Measurements from ENCODE around the gene GRAMD2B. TPM values are rescaled to one million over a fixed set of nuclear protein-coding genes. Genes with fewer than 3 reads are reported as not detected.

The GRAMD2B gene
- total RNA-seq, 1 donor from 2014 or later, result 15.0 TPM

DNA sequence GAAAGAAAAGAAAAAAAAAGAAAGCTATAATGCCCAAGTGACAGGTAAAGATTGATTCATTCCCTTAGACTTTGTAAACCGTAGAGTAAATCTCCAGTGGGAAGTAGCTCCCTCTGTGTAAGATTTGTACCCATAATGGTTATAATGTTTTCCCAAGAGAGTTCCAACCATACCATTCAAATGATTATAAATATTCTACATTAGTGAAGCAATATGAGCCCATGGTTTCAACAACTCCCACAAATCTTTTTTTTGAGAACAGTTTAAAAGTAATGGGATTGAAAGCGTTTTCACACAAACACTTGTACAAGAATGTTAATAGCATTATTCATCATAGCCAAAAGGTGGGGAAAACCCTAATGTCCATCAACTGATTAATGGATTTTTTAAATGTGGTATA is 58.0 kb downstream of the GRAMD2B start:
- H3K9me3 Mint-ChIP-seq, result no peaks in the 10 kb centered on the region
- peaks cover 41% of the 10 kb centered on the region for H3K36me3 Mint-ChIP-seq
- peaks cover 19% of the 10 kb centered on the region for H3K4me1 Mint-ChIP-seq
- H3K27me3 Mint-ChIP-seq (ENCODE audit: low read depth), result no peaks in the 10 kb centered on the region
- H3K27ac Mint-ChIP-seq, result no peak overlapping the region
- TF ChIP-seq, protein P1, sequence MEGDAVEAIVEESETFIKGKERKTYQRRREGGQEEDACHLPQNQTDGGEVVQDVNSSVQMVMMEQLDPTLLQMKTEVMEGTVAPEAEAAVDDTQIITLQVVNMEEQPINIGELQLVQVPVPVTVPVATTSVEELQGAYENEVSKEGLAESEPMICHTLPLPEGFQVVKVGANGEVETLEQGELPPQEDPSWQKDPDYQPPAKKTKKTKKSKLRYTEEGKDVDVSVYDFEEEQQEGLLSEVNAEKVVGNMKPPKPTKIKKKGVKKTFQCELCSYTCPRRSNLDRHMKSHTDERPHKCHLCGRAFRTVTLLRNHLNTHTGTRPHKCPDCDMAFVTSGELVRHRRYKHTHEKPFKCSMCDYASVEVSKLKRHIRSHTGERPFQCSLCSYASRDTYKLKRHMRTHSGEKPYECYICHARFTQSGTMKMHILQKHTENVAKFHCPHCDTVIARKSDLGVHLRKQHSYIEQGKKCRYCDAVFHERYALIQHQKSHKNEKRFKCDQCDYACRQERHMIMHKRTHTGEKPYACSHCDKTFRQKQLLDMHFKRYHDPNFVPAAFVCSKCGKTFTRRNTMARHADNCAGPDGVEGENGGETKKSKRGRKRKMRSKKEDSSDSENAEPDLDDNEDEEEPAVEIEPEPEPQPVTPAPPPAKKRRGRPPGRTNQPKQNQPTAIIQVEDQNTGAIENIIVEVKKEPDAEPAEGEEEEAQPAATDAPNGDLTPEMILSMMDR (IDR thresholded peaks at IDR 0.05; ENCODE audit: unreplicated experiment), result no peak
- DNase-seq (ENCODE audit: low spot score in 2 of 2, unreplicated experiment in 2 of 2), result no peak
- no peak overlapping the region for H3K4me3 Mint-ChIP-seq

DNA sequence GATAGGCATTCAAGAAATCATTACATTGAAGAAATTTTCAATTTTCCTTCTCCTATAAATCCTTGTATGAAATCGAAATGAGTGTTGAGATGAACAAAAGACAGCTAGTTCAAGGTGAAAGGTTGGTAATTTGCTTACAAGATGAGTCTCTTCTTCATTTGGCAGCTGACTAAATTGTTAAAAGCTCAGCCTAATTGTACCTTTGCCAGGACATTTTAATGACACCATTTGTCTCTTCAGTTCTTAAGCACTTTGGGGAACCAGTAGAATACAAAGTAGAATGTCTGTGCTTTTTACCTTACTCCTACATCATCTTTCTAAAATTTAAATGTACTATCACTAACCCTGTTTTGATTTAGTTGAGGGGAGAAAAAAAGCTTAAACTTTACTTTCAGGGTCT is 59.4 kb downstream of the GRAMD2B start:
- Mint-ChIP-seq H3K9me3 (no peaks in the 10 kb centered on the region), H3K36me3 (peaks cover 52% of the 10 kb centered on the region)

DNA sequence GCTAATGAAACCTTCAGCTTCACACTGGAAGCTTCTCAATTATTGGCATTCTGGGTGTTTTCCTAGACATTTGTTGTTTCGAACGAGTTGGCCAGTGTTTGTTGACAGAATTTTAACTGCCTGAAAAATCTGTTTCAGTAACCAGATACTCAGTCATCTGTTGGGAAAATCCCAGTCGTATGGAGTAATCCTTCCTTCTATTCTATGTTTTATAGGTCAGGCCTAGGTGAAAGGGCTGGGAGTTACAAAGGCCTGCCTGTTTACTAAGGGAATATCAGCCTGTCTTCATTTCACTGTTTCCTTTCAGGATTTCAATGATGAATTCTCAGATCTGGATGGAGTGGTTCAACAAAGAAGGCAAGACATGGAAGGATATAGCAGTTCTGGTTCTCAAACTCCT is 59.9 kb downstream of the GRAMD2B start:
- Mint-ChIP-seq H3K27me3 (ENCODE audit: low read depth) (no peaks in the 10 kb centered on the region), H3K9me3 (no peaks in the 10 kb centered on the region), H3K4me1 (peaks cover 12% of the 10 kb centered on the region), H3K4me3 (no peak overlapping the region), H3K27ac (no peak overlapping the region), H3K36me3 (peaks cover 56% of the 10 kb centered on the region)
- TF ChIP-seq, protein P1 (IDR thresholded peaks at IDR 0.05; ENCODE audit: unreplicated experiment), result no peak
- DNase-seq (ENCODE audit: low spot score in 2 of 2, unreplicated experiment in 2 of 2), result no peak

More for the DNA sequence above, 59.4 kb downstream of the GRAMD2B start:
- H3K27ac Mint-ChIP-seq, result peak overlapping the region; percentile 3
- H3K4me3 Mint-ChIP-seq, result no peak overlapping the region
- no peak for DNase-seq (ENCODE audit: low spot score in 2 of 2, unreplicated experiment in 2 of 2)
- H3K27me3 Mint-ChIP-seq (ENCODE audit: low read depth), result no peaks in the 10 kb centered on the region
- peaks cover 12% of the 10 kb centered on the region for H3K4me1 Mint-ChIP-seq
- TF ChIP-seq, protein P1 (IDR thresholded peaks at IDR 0.05; ENCODE audit: unreplicated experiment), result no peak

DNA sequence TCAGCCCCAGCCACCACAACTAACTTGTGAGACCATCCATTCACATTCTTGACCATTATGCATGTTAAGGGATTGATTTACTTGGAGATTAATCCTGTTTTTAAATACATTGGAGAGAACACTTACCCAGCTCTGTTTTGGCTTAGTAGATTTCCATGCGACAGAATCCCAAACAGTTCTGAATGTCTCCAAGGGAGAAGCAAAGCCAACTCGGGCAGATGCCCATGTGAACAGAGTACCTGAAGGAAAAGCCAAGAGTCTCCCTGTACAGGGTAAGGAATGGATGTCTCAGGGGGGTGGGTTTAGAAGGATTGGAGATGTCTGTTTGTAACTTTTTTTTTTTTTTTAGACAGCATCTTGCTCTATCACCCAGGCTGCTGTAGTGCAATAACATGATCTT is 61.0 kb downstream of the GRAMD2B start:
- no peak overlapping the region for H3K27ac Mint-ChIP-seq
- DNase-seq (ENCODE audit: low spot score in 2 of 2, unreplicated experiment in 2 of 2), result no peak
- no peaks in the 10 kb centered on the region for H3K9me3 Mint-ChIP-seq
- H3K36me3 Mint-ChIP-seq, result peaks cover 59% of the 10 kb centered on the region
- no peaks in the 10 kb centered on the region for H3K27me3 Mint-ChIP-seq (ENCODE audit: low read depth)
- H3K4me1 Mint-ChIP-seq, result peaks cover 23% of the 10 kb centered on the region
- H3K4me3 Mint-ChIP-seq, result no peak overlapping the region
- TF ChIP-seq, protein P1 (IDR thresholded peaks at IDR 0.05; ENCODE audit: unreplicated experiment), result no peak

DNA sequence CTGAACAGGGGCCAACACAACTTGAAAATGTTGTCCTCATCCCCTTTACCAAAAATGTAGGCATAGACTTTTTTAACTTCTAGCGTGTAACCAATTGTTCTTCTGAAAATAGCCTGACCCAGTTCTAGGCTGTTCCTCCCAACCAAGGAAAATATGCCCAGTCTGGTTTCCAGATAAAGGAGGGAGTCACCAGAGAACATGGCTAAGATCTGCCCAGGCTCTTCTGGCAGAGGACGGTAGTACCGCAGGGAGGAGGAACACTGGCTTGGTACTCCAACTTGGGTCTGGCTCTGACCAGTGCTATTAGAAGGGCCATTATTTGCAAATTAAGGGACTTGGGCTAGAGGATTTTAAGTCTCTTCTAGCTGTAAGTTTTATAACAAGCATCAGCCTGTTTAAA is 63.1 kb downstream of the GRAMD2B start:
- peaks cover 52% of the 10 kb centered on the region for H3K36me3 Mint-ChIP-seq
- no peaks in the 10 kb centered on the region for H3K27me3 Mint-ChIP-seq (ENCODE audit: low read depth)
- no peaks in the 10 kb centered on the region for H3K9me3 Mint-ChIP-seq
- TF ChIP-seq, protein P1 (IDR thresholded peaks at IDR 0.05; ENCODE audit: unreplicated experiment), result no peak
- no peak overlapping the region for H3K27ac Mint-ChIP-seq
- DNase-seq (ENCODE audit: low spot score in 2 of 2, unreplicated experiment in 2 of 2), result no peak
- H3K4me3 Mint-ChIP-seq, result no peak overlapping the region
- peaks cover 34% of the 10 kb centered on the region for H3K4me1 Mint-ChIP-seq

DNA sequence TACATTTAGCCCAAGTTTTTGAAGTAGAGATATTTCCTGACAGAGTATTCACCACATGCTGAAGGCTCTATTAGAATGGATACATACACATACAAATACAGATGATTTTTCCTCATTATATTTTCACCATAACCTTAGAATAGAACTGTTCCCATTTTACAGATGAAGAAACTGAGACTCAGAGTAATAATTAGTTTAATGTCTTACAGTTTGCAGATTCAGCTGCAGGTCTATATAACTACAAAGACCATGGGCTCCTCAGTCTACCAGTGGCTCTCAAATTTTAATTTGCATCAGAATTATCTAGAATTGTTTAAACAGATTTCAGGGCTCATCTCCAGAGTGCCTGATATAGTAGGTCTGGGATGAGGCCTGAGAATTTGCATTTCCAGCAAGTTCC is 64.4 kb downstream of the GRAMD2B start:
- no peak overlapping the region for H3K27ac Mint-ChIP-seq
- TF ChIP-seq, protein P1 (IDR thresholded peaks at IDR 0.05; ENCODE audit: unreplicated experiment), result no peak
- no peaks in the 10 kb centered on the region for H3K9me3 Mint-ChIP-seq
- H3K4me1 Mint-ChIP-seq, result peaks cover 33% of the 10 kb centered on the region
- peaks cover 52% of the 10 kb centered on the region for H3K36me3 Mint-ChIP-seq
- no peak for DNase-seq (ENCODE audit: low spot score in 2 of 2, unreplicated experiment in 2 of 2)
- H3K27me3 Mint-ChIP-seq (ENCODE audit: low read depth), result no peaks in the 10 kb centered on the region
- H3K4me3 Mint-ChIP-seq, result no peak overlapping the region
